Naive thymus-derived CD8-positive, alpha-beta T cell (primary cell): ENCODE results near the gene RNF130. TPM values are rescaled to one million over a fixed set of nuclear protein-coding genes. Genes with fewer than 3 reads are reported as not detected.
A peak's percentile ranks its signal among the peaks of the same experiment; 100 is the strongest.

Source experiments
- ATAC-seq, 2 donors: fragments of 150-1000 bp; cut with Tn5 transposase in 1 of 2; sonication (Bioruptor Pico), chemical (Tn5 transposase) in 1 of 2; 1 replicate in 1 of 2; 2 replicates in 1 of 2; pipeline ENCODE4 v1.10.0; 2021; ENCODE audit warnings: mild to moderate bottlenecking in 2 of 2, moderate library complexity in 2 of 2
- POLR2A ChIA-PET: fragments of 350-600 bp; sonication (Branson Sonifier 250); formaldehyde crosslinking; loops from one replicate; lab custom pipeline; 2021; ENCODE audit warnings: antibody characterized with exemption; lab: Charles Lee
- DNase-seq, 10 donors: peaks; one replicate each; pipeline versions ENCODE4 v3.0.0 to v3.0.0-alpha.2; 2020 to 2022
- H3K27ac Mint-ChIP-seq, 10 donors: one replicate each; pipeline ENCODE4 v1.8.0; 2020 to 2022; ENCODE audit warnings: mild to moderate bottlenecking in 10 of 10, mixed read lengths in 10 of 10, moderate library complexity in 4 of 10, inconsistent platforms in 1 of 10
- H3K27me3 Mint-ChIP-seq, 5 donors: one replicate each; pipeline ENCODE4 v1.8.0; 2021 to 2022; ENCODE audit warnings: mixed read lengths in 5 of 5
- H3K36me3 Mint-ChIP-seq, 3 donors: one replicate each; pipeline ENCODE4 v1.8.0; 2020 to 2022; ENCODE audit warnings: mixed read lengths in 3 of 3, mild to moderate bottlenecking in 2 of 3, inconsistent platforms in 1 of 3
- H3K4me1 Mint-ChIP-seq, 4 donors: one replicate each; pipeline ENCODE4 v1.8.0; 2021 to 2022; ENCODE audit warnings: mixed read lengths in 4 of 4
- H3K4me3 Mint-ChIP-seq, 10 donors: one replicate each; pipeline ENCODE4 v1.8.0; 2020 to 2022; ENCODE audit warnings: mild to moderate bottlenecking in 10 of 10, mixed read lengths in 10 of 10, moderate library complexity in 6 of 10, inconsistent platforms in 1 of 10
- H3K9me3 Mint-ChIP-seq, 9 donors: one replicate each; pipeline ENCODE4 v1.8.0; 2020 to 2022; ENCODE audit warnings: mixed read lengths in 9 of 9, mild to moderate bottlenecking in 3 of 9, inconsistent platforms in 1 of 9, moderate library complexity in 1 of 9
- polyA plus RNA-seq, 3 donors: library from polyadenylated mRNA; unstranded; fragments of 300-500 nt; fragmentation: Illumina TruSeq; gene quantifications; one replicate each; pipeline ENCODE4 v1.2.3, GENCODE V29; 2021
- total RNA-seq, 8 experiments: library from RNA in 2 of 8; stranded (reverse) in 2 of 8; gene quantifications; one replicate each; pipeline ENCODE4 v1.2.3 and lab custom pipeline; 2021 to 2026

RNF130 gene
- total and polyA plus RNA-seq, 5 experiments from 2014 or later, result 17.8 to 24.2 (median 22.6) TPM

GRCh38 chr5:180060192-180060591, 11.4 kb downstream of the RNF130 start:
- H3K4me3 Mint-ChIP-seq, result no peak overlapping the region
- no peaks in the 10 kb centered on the region for H3K9me3 Mint-ChIP-seq
- H3K27me3 Mint-ChIP-seq, result no peaks in the 10 kb centered on the region
- peaks cover 4 to 12% (median 6%) of the 10 kb centered on the region in 3 donors for H3K36me3 Mint-ChIP-seq
- no peak for DNase-seq
- H3K4me1 Mint-ChIP-seq, result peaks cover 4 to 32% (median 14%) of the 10 kb centered on the region in 4 donors
- no peak overlapping the region for H3K27ac Mint-ChIP-seq
- POLR2A ChIA-PET, result interaction anchor here (0.6 kb wide), 1 partner anchor 1055 kb away, joined by 3 read pairs; no protein-coding TSS in a partner anchor
- ATAC-seq, result no peak

- H3K27ac Mint-ChIP-seq, result peak overlapping the region in 1 of 10 donors; percentile 8
- no peaks in the 10 kb centered on the region for H3K9me3 Mint-ChIP-seq
- no peak overlapping the region for H3K4me3 Mint-ChIP-seq
- H3K27me3 Mint-ChIP-seq, result no peaks in the 10 kb centered on the region
- POLR2A ChIA-PET, result no interaction called here
- ATAC-seq (no peak), DNase-seq (no peak)
- H3K36me3 Mint-ChIP-seq, result peaks cover 4 to 12% (median 6%) of the 10 kb centered on the region in 3 donors
- peaks cover 5 to 32% (median 13%) of the 10 kb centered on the region in 4 donors for H3K4me1 Mint-ChIP-seq
Observed at GRCh38 chr5:180059326-180059725, 12.2 kb downstream of the RNF130 start.

- Mint-ChIP-seq H3K27me3 (no peaks in the 10 kb centered on the region), H3K4me3 (no peak overlapping the region), H3K36me3 (peaks cover 4 to 12% (median 4%) of the 10 kb centered on the region in 3 donors), H3K9me3 (no peaks in the 10 kb centered on the region), H3K27ac (no peak overlapping the region), H3K4me1 (peaks cover 5 to 33% (median 20%) of the 10 kb centered on the region in 4 donors)
- DNase-seq (no peak), ATAC-seq (no peak)
- POLR2A ChIA-PET, result no interaction called here
Observed at GRCh38 chr5:180056153-180056552, 15.4 kb downstream of the RNF130 start.

- peaks cover 12 to 35% (median 22%) of the 10 kb centered on the region in 4 donors for H3K4me1 Mint-ChIP-seq
- H3K27ac Mint-ChIP-seq, result no peak overlapping the region
- H3K9me3 Mint-ChIP-seq, result no peaks in the 10 kb centered on the region
Observed at GRCh38 chr5:180054226-180054625, 17.3 kb downstream of the RNF130 start.

GRCh38 chr5:180053061-180053602, 18.4 kb downstream of the RNF130 start:
- ATAC-seq (no peak), DNase-seq (no peak)
- Mint-ChIP-seq H3K9me3 (no peaks in the 10 kb centered on the region), H3K4me3 (no peak overlapping the region), H3K27me3 (no peaks in the 10 kb centered on the region), H3K36me3 (peaks cover 2 to 4% (median 4%) of the 10 kb centered on the region in 3 donors), H3K27ac (no peak overlapping the region), H3K4me1 (peaks cover 15 to 30% (median 21%) of the 10 kb centered on the region in 4 donors)
- POLR2A ChIA-PET, result no interaction called here

More at GRCh38 chr5:180054226-180054625, 17.3 kb downstream of the RNF130 start:
- H3K36me3 Mint-ChIP-seq, result peaks cover 4 to 6% (median 4%) of the 10 kb centered on the region in 3 donors
- POLR2A ChIA-PET, result no interaction called here
- DNase-seq (no peak), ATAC-seq (no peak)
- H3K27me3 Mint-ChIP-seq, result no peaks in the 10 kb centered on the region
- H3K4me3 Mint-ChIP-seq, result no peak overlapping the region

GRCh38 chr5:180052211-180052818, 19.2 kb downstream of the RNF130 start:
- Mint-ChIP-seq H3K27ac (peak overlapping the region in 1 of 10 donors; percentile 10), H3K9me3 (no peaks in the 10 kb centered on the region), H3K4me3 (no peak overlapping the region), H3K4me1 (peaks cover 18 to 31% (median 22%) of the 10 kb centered on the region in 4 donors), H3K36me3 (peaks cover 0 to 4% (median 0%) of the 10 kb centered on the region in 3 donors), H3K27me3 (no peaks in the 10 kb centered on the region)
- no peak for ATAC-seq
- DNase-seq, result no peak
- POLR2A ChIA-PET, result no interaction called here

GRCh38 chr5:180050121-180050940, 21.2 kb downstream of the RNF130 start:
- Mint-ChIP-seq H3K4me3 (no peak overlapping the region), H3K9me3 (no peaks in the 10 kb centered on the region), H3K36me3 (no peaks in the 10 kb centered on the region), H3K4me1 (peaks cover 16 to 21% (median 16%) of the 10 kb centered on the region in 4 donors), H3K27ac (peak overlapping the region in 3 of 10 donors; percentile 5 to 57 (median 11)), H3K27me3 (no peaks in the 10 kb centered on the region)
- DNase-seq (no peak), ATAC-seq (no peak)
- POLR2A ChIA-PET, result no interaction called here

GRCh38 chr5:180049185-180049548, 22.4 kb downstream of the RNF130 start:
- POLR2A ChIA-PET, result no interaction called here
- Mint-ChIP-seq H3K27ac (peak overlapping the region in 4 of 10 donors; percentile 7 to 63 (median 30)), H3K9me3 (no peaks in the 10 kb centered on the region), H3K4me1 (peaks cover 13 to 21% (median 14%) of the 10 kb centered on the region in 4 donors), H3K4me3 (no peak overlapping the region), H3K27me3 (no peaks in the 10 kb centered on the region), H3K36me3 (no peaks in the 10 kb centered on the region)
- DNase-seq (no peak), ATAC-seq (no peak)

GRCh38 chr5:180047667-180048066, 23.9 kb downstream of the RNF130 start:
- no peaks in the 10 kb centered on the region for H3K27me3 Mint-ChIP-seq
- no peak for ATAC-seq
- H3K36me3 Mint-ChIP-seq, result no peaks in the 10 kb centered on the region
- peak overlapping the region in 2 of 10 donors; percentile 6 to 8 for H3K27ac Mint-ChIP-seq
- no peak overlapping the region for H3K4me3 Mint-ChIP-seq
- POLR2A ChIA-PET, result no interaction called here
- no peaks in the 10 kb centered on the region for H3K9me3 Mint-ChIP-seq
- peaks cover 7 to 21% (median 15%) of the 10 kb centered on the region in 4 donors for H3K4me1 Mint-ChIP-seq
- no peak for DNase-seq

- DNase-seq (no peak), ATAC-seq (no peak)
- Mint-ChIP-seq H3K9me3 (no peaks in the 10 kb centered on the region), H3K27me3 (no peaks in the 10 kb centered on the region), H3K36me3 (no peaks in the 10 kb centered on the region), H3K4me3 (no peak overlapping the region), H3K27ac (peak overlapping the region in 1 of 10 donors; percentile 13), H3K4me1 (peaks cover 5 to 13% (median 12%) of the 10 kb centered on the region in 4 donors)
- POLR2A ChIA-PET, result no interaction called here
Observed at GRCh38 chr5:180046656-180047055, 24.9 kb downstream of the RNF130 start.

- no peaks in the 10 kb centered on the region for H3K9me3 Mint-ChIP-seq
- H3K4me3 Mint-ChIP-seq, result no peak overlapping the region
- H3K36me3 Mint-ChIP-seq, result no peaks in the 10 kb centered on the region
- no peaks in the 10 kb centered on the region for H3K27me3 Mint-ChIP-seq
- POLR2A ChIA-PET, result interaction anchor here (0.6 kb wide), 1 partner anchor 15 kb away, joined by 4 read pairs; no protein-coding TSS in a partner anchor
- no peak for ATAC-seq
- peaks cover 5 to 13% (median 12%) of the 10 kb centered on the region in 4 donors for H3K4me1 Mint-ChIP-seq
- no peak for DNase-seq
- H3K27ac Mint-ChIP-seq, result no peak overlapping the region
Observed at GRCh38 chr5:180045889-180046499, 25.6 kb downstream of the RNF130 start.

GRCh38 chr5:180043377-180043776, 28.2 kb downstream of the RNF130 start:
- Mint-ChIP-seq H3K27me3 (no peaks in the 10 kb centered on the region), H3K36me3 (peaks cover 0 to 22% (median 19%) of the 10 kb centered on the region in 3 donors), H3K9me3 (no peaks in the 10 kb centered on the region), H3K4me1 (peaks cover 0 to 9% (median 4%) of the 10 kb centered on the region in 4 donors), H3K4me3 (no peak overlapping the region), H3K27ac (peak overlapping the region in 2 of 10 donors; percentile 13 to 32)
- no peak for ATAC-seq
- POLR2A ChIA-PET, result no interaction called here
- DNase-seq, result no peak
